ENCODE measurements around the gene EFNA2. TPM values are rescaled to one million over a fixed set of nuclear protein-coding genes. Genes with fewer than 3 reads are reported as not detected.

The EFNA2 gene
- not detected for total RNA-seq
- polyA plus RNA-seq (2013, experiment 1 of 2) = not detected
- 0.08 TPM for polyA plus RNA-seq (2013, experiment 2 of 2)
- total RNA-seq = 0 to 0.20 (median 0) reads per million in 172 experiments

DNA sequence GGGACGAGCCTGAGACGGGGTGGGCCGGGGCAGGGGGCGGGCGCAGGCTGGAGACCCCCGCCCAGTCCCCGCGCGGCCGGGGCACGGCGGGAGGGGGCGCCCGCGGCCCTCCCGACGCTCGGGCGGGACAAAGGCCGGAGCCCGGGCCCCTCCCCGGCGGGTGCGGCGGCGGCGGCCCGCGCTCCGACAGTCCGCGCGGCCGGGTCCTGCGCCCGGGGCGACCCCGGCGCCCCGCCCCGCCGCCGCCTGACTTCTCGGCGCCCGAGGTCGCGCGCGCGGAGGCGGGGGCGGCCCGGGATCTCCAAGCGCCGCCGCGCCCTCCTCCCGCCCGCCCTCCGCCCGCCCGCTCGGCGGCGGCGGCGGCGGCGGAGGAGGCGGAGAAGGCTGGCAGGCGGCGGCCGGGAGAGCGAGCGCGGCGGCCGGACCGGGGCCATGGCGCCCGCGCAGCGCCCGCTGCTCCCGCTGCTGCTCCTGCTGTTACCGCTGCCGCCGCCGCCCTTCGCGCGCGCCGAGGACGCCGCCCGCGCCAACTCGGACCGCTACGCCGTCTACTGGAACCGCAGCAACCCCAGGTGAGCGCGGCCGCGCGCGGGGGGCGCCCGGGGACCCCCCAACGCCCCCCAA is at the start of gene EFNA2:
TSS of gene EFNA2 (plus strand) at position 137 of the 624 bp plus-strand sequence. CDS start at position 433, 296 bp downstream.
- Histone ChIP-seq H3K27ac (ENCODE audit: low read depth in 1 of 2, low read length in 2 of 2) (no peak within 1 kb of the TSS), H3K4me1 (ENCODE audit: insufficient read depth, low read length) (peaks cover 14% of the 10 kb centered on the region), H3K4me3 (ENCODE audit: low read length) (no peak within 1 kb of the TSS), H3K9me3 (ENCODE audit: control insufficient read depth in 1 of 2, insufficient read depth in 1 of 2, low read length in 2 of 2) (peaks cover 0 to 42% of the 10 kb centered on the region in 2 experiments), H3K36me3 (ENCODE audit: insufficient read depth, low read length) (no peaks in the 10 kb centered on the region), H3K27me3 (ENCODE audit: control insufficient read depth in 1 of 2, insufficient read depth in 2 of 2, low read length in 2 of 2) (peaks cover 42 to 50% of the 10 kb centered on the region in 2 experiments)
- no peak for DNase-seq
- H3K4me3 Mint-ChIP-seq = peak within 1 kb of the TSS; percentile 8
- H3K4me1 Mint-ChIP-seq (ENCODE audit: low read depth) = peaks cover 4% of the 10 kb centered on the region
- TF ChIP-seq, protein P1, sequence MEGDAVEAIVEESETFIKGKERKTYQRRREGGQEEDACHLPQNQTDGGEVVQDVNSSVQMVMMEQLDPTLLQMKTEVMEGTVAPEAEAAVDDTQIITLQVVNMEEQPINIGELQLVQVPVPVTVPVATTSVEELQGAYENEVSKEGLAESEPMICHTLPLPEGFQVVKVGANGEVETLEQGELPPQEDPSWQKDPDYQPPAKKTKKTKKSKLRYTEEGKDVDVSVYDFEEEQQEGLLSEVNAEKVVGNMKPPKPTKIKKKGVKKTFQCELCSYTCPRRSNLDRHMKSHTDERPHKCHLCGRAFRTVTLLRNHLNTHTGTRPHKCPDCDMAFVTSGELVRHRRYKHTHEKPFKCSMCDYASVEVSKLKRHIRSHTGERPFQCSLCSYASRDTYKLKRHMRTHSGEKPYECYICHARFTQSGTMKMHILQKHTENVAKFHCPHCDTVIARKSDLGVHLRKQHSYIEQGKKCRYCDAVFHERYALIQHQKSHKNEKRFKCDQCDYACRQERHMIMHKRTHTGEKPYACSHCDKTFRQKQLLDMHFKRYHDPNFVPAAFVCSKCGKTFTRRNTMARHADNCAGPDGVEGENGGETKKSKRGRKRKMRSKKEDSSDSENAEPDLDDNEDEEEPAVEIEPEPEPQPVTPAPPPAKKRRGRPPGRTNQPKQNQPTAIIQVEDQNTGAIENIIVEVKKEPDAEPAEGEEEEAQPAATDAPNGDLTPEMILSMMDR (IDR thresholded peaks at IDR 0.05) = no peak
- peaks cover 26% of the 10 kb centered on the region for H3K27me3 Mint-ChIP-seq
- H3K9me3 Mint-ChIP-seq = no peaks in the 10 kb centered on the region
- ChIA-PET CTCF (no interaction called here), POLR2A (no interaction called here)
- no peak for ATAC-seq (ENCODE audit: poor library complexity)
- no peaks in the 10 kb centered on the region for H3K36me3 Mint-ChIP-seq (ENCODE audit: low read depth)
- intact Hi-C loops (cut with DNase I, micrococcal nuclease) = no loop called here
- H3K27ac Mint-ChIP-seq = no peak within 1 kb of the TSS

DNA sequence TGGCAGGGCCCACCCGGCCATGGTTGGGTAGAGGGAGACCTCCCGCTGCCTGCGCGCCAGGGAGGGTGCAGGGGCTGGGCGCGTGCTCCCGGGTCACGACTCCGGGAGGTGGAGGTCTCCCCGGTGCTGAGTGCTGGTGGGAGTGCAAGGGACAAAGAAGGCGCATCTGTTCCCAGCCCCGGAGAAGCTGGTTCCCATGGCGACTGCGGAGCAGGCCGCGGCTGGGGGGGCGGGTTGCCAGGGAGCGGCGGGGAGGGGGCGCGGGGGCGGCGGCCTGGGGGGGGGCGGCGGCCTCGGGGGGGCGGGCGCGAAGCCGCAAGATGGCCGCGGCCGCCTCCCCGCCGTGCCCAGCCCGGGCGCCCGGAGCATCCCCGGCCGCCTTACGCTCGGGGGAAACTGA is 49.1 kb upstream of the EFNA2 start:
- Mint-ChIP-seq H3K27ac (no peak overlapping the region), H3K4me3 (no peak overlapping the region), H3K27me3 (peaks cover 12% of the 10 kb centered on the region), H3K36me3 (ENCODE audit: low read depth) (peaks cover 3% of the 10 kb centered on the region), H3K9me3 (no peaks in the 10 kb centered on the region), H3K4me1 (ENCODE audit: low read depth) (peaks cover 18% of the 10 kb centered on the region)
- Histone ChIP-seq H3K27me3 (ENCODE audit: control insufficient read depth in 1 of 2, insufficient read depth in 2 of 2, low read length in 2 of 2) (peaks cover 6 to 12% of the 10 kb centered on the region in 2 experiments), H3K9me3 (ENCODE audit: control insufficient read depth in 1 of 2, insufficient read depth in 1 of 2, low read length in 2 of 2) (peaks cover 0 to 9% of the 10 kb centered on the region in 2 experiments), H3K27ac (ENCODE audit: low read depth in 1 of 2, low read length in 2 of 2) (no peak overlapping the region), H3K4me1 (ENCODE audit: insufficient read depth, low read length) (peaks cover 45% of the 10 kb centered on the region), H3K36me3 (ENCODE audit: insufficient read depth, low read length) (no peaks in the 10 kb centered on the region), H3K4me3 (ENCODE audit: low read length) (no peak overlapping the region)
- ATAC-seq (ENCODE audit: poor library complexity) = no peak
- TF ChIP-seq, protein P1 (IDR thresholded peaks at IDR 0.05) = no peak
- CTCF ChIA-PET = no interaction called here
- intact Hi-C loops (cut with DNase I, micrococcal nuclease) = no loop called here
- POLR2A ChIA-PET = no interaction called here
- DNase-seq = no peak

DNA sequence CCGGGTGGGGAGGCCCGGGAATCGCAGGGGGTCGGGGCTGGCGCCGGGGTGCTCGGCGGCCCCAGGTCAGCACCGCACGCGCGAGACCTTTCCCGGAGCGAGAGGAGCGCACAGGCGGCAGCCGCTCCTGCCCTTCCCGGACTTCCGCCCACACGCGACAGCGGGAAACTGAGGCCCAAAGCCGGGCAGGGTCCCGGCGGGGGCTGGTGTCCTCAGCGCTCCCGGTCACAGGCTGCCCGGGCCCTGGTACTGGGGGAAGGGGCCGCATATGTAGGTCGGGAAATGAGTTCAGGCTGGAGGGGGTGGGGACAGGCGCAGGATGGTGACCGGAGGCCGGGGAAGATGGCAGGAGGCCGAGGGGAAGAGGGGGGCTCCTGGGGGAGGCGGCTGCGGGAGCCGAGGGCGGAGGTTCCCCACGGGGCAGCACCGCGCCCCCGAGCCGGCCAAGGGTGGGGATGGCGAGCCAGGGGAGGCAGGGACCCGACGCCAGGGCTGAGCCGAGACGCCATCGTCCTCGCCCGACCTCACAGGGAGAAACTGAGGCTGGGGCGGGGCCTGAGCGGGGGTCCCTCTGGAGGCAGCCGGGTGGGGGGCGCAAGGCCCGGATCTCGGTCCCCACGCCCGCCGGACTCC is 48.5 kb upstream of the EFNA2 start:
- Mint-ChIP-seq H3K4me3 (peak overlapping the region; percentile 72), H3K9me3 (no peaks in the 10 kb centered on the region), H3K36me3 (ENCODE audit: low read depth) (peaks cover 4% of the 10 kb centered on the region), H3K27me3 (peaks cover 13% of the 10 kb centered on the region), H3K27ac (no peak overlapping the region), H3K4me1 (ENCODE audit: low read depth) (peaks cover 20% of the 10 kb centered on the region)
- Histone ChIP-seq H3K4me3 (ENCODE audit: low read length) (peak overlapping the region; percentile 12), H3K27me3 (ENCODE audit: control insufficient read depth in 1 of 2, insufficient read depth in 2 of 2, low read length in 2 of 2) (peaks cover 6 to 12% of the 10 kb centered on the region in 2 experiments), H3K36me3 (ENCODE audit: insufficient read depth, low read length) (no peaks in the 10 kb centered on the region), H3K4me1 (ENCODE audit: insufficient read depth, low read length) (peaks cover 48% of the 10 kb centered on the region), H3K27ac (ENCODE audit: low read depth in 1 of 2, low read length in 2 of 2) (no peak overlapping the region), H3K9me3 (ENCODE audit: control insufficient read depth in 1 of 2, insufficient read depth in 1 of 2, low read length in 2 of 2) (peaks cover 0 to 9% of the 10 kb centered on the region in 2 experiments)
- peak in 1 of 14 experiments; percentile 30 for DNase-seq
- ChIA-PET POLR2A (no interaction called here), CTCF (no interaction called here)
- no peak for ATAC-seq (ENCODE audit: poor library complexity)
- TF ChIP-seq, protein P1 (IDR thresholded peaks at IDR 0.05) = no peak
- intact Hi-C loops (cut with DNase I, micrococcal nuclease) = no loop called here
